ENCODE data around the gene TCEAL3.
"Not testable (repeated sequence)": the region's sequence is repeated elsewhere in the genome, so short reads cannot be mapped to it uniquely, and the experiment has no call there.

Gene TCEAL3

DNA sequence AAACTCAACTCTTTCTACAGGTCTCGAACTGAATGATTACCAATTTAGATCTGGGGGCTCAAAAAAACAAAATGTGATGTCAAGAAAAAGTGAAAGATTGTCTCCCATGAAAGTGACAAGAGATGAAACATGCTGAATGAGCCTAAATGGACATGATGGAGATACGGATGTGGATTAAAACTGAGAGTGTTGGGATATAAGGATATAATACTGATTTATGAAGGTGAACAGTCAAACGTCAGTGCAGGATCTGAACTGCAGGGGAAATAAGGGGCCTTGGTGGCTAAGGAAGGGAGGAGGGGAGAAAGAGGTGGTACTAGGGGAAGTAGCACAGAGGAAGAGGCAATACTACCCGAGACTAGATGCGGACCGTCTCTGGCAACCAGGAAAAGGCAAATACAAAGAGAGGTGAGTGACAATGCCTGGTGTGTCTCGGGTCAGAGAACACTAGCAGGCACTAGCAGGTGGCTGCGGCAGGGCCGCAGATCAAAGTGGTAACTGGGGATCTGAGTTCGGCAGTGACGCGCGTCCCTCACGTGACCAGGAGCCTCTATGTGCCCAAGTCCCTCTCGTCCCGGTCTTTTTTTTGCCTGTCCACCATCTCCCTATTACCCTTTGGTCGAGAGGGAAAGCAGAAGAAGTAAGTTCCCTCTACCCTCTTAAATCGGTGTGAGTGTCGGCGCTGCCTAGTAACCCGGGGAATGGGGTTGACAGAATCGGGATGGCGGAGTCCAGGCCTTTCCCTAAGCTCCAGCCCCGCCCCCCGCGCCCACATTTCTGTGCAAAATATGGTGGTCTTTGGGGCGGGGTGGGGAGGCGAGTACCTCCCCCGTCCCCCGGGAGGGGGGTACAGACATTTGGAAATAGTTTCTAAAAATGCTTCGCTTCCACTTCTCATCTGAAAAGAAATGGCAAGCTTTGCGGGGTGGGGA lies 20.9 kb downstream of the TCEAL3 start, which contains the start of gene TCEAL1:
TCEAL1 (plus strand) TSS at position 590 of the 932 bp plus-strand sequence. CDS start 942 bp downstream, outside the sequence.
- peak; percentile 34 for DNase-seq

DNA sequence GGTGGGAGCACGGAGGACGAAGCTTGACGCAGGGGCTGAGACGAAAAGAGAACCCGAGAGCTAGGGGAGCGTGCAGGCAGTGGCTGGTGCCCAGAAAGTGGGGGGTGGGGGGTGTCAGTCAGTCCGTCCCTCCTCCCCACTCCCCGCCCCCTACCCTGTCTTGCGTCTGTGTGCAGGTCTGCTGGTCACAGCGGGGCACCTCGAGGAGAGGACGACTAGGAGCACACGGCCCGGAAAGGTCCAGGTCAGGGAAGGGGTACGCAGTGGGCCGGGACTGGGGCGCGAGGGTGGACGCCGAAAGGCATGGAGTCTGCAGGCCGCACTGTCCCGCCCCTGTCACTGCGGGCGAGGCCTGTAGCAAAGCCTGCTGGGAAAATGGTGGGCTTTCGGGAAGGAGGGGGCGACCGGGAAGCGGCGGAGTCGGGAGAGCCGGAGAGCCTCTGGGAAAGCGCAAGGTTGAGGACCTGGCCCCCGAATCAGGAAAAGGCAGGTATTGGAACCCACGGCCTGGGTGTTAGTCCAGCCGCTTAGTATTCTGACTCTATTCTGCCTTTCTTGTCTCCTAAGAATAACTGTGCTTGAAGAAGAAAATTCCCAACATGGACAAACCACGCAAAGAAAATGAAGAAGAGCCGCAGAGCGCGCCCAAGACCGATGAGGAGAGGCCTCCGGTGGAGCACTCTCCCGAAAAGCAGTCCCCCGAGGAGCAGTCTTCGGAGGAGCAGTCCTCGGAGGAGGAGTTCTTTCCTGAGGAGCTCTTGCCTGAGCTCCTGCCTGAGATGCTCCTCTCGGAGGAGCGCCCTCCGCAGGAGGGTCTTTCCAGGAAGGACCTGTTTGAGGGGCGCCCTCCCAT lies 21.8 kb downstream of the TCEAL3 start:
- peak; percentile 23 for DNase-seq

- DNase-seq = no peak
Observed at GRCh38 chrX:103630171-103630511, 22.4 kb downstream of the TCEAL3 start.

DNA sequence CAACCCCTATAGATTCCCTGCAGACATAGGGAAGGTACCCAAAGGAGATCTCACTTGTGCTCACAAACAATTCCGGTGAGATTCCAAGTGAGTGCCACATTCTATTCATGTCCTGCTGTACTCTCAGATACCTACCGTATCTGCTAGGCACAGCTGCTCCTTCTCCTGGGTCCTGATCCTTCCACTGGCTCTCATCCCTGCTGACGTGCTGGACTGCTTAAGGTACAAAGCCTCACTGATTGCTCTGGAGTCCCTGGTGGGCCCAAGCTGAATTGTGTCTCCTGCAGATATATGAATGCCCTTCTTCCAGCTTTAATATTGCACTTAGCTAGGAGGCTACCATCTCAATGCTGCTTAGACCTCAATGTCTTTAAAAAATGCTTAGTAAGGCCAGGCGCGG lies 23.4 kb downstream of the TCEAL3 start:
- DNase-seq = no peak

GRCh38 chrX:103635436-103635835 lies 27.7 kb downstream of the TCEAL3 start:
- DNase-seq = no peak

DNA sequence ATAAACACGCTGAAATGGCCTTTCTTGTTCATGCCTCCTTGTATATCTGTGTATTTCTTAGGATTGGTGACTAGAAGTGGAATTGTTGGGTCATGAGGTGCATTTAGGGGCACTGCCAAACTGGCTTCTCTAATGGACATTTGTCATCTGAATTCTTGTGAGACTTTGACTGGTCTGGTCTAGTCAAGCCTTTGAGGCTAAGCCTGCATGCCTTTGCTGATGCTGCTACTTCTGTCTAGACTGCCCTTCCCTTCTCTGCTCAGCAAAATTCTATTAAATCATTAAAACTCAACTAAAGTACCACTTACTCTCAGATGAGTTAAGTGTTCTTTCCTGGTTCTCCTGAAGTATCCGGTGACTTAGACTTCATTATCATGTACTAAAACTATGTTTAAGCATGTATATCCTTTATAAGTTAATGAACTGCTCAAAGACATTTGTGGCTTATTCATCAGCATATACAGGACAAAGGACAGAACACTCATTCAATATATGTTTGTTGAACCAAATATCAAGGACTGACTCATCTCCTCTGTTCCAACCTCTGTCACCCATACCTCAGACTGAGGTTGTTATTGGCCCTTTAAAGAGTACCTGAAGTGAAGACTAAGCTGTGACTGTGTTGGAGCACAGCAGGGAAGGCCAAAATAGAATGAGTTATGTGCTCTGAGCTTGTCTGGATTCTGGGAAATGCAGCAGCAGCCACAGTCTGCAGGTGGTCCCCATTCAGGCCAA lies 30.0 kb downstream of the TCEAL3 start:
- DNase-seq = no peak

GRCh38 chrX:103638479-103639346 lies 30.9 kb downstream of the TCEAL3 start:
- not testable (repeated sequence) for DNase-seq

GRCh38 chrX:103640401-103641155 lies 32.8 kb downstream of the TCEAL3 start:
- DNase-seq = no peak

- no peak for DNase-seq
Observed at GRCh38 chrX:103644125-103644524, 36.4 kb downstream of the TCEAL3 start.

- no peak for DNase-seq
Observed at GRCh38 chrX:103647630-103648029, 39.9 kb downstream of the TCEAL3 start.

DNA sequence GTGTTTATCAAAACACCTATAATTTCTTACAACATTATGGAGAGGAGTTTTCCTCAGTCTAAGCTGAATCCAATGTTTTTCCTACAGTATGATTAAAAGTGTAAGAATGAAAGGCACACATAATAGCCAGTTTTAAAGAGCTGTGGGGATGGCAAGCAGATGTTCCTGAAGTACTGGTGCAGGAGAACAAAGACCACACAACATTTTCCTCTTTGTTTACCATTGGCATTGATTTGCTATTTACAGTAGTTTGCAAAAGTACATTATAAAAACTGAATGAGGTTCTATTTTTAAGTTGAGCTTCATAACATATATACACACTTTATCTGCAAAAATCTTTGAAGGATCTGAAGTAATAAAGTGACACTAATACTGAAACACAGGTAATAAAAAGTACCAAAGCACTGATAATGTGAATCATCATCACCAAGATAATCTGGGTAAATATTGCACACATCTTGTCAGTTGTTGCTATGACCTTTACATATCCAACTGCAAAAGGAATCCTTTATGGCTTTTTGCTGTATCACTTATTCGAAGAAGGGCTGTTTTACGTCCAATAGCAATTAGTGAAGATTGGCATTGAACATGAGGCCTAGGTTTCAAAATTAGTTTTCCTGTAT lies 43.5 kb downstream of the TCEAL3 start:
- no peak for DNase-seq

GRCh38 chrX:103655230-103656000 lies 47.7 kb downstream of the TCEAL3 start:
- not testable (repeated sequence) for DNase-seq

GRCh38 chrX:103656617-103657016 lies 48.9 kb downstream of the TCEAL3 start:
- no peak for DNase-seq

GRCh38 chrX:103657066-103657465 lies 49.3 kb downstream of the TCEAL3 start:
- not testable (repeated sequence) for DNase-seq

DNA sequence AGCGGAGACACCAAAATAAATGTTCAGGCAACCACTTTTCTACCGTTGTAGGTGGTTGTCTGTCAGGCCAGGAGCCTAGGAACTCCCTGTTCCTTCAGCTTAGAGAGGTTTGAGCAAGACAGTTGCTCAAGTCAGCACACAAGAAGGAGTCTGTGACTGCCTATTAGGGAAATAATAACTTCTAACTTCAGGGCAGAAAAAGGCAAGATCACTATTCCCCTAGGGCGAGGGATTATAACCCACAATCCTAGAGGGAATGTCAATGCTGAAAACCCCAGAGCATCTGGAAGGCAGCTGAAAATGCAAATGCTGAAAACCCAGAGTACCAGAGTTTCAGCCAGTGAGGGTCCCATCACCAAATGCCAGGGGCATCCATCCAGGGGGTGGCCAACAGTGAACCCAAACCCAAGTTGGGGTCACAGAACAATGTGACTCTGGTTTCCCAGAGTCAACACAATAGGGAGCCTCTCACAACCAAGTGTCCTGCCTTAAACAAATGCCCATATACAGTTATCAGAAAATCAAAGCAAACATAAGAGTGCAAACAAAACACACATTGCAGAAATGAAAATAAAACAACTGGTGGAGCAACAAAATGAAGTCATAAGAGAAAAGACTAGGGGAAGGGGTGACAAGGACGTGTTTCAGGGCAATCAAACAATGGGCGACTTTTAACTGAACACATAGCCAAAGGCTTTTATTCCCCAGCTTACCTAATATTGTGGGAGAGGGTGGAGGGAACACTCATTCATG lies 51.1 kb downstream of the TCEAL3 start:
- DNase-seq = no peak

DNA sequence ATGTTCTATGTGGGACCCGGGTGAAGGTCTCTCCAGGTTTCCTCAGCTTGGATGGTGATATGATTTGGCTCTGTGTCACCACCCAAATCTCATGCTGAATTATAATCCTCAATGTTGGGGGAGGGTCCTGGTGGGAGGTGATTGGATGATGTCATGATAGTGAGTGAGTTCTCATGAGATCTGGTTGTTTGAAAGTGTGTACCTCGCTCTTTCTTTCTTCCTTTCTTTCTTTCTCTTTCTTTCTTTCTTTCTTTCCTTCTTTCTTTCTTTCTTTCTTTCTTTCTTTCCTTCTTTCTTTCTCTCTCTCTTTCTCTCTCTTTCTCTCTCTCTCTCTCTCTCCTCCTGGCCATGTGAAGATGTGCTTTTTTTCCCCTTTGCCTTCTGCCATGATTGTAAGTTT lies 51.7 kb downstream of the TCEAL3 start:
- DNase-seq = not testable (repeated sequence)
